ENCODE data around the gene ROR1.
"Not testable (repeated sequence)": the region's sequence is repeated elsewhere in the genome, so short reads cannot be mapped to it uniquely, and the experiment has no call there.

The ROR1 gene

DNA sequence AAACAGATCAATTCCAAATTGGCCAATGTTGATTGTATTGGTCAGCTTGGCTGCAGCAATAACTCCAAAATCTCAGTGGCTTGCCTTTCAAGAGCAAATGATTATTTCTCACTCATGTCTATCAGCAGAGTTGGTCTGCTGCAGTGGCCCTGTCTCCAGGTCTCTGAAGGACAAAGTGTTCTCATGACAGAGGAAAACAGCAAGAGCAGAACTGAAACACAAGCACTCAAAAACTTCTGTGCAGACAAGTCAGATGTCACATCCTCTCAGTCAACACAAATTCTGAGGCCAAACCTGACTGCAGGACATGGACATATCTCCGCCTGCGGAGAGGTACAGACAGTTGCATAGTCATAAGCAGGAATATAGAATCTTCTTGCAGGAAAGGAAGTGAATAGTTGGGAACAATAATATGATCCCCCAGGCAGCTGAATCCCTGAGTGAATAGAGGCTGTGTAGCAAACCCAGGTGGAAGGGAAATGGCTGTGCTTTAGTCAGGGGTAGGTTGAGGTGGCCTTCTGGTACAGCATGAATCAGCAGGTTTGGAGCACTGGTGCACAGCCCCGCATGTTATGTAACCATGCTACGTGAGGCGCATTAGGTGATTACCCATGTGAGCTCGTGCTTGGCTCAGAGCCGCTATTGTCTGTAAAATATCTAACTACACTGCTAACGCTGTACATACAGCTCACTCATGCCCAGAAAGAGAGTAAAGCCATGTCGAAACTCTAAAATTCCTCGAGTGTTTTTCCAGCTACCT lies 412.5 kb downstream of the ROR1 start:
- DNase-seq (ENCODE audit: low spot score): no peak

GRCh38 chr1:64186898-64187280 lies 413.1 kb downstream of the ROR1 start:
- DNase-seq (ENCODE audit: low spot score): no peak

DNA sequence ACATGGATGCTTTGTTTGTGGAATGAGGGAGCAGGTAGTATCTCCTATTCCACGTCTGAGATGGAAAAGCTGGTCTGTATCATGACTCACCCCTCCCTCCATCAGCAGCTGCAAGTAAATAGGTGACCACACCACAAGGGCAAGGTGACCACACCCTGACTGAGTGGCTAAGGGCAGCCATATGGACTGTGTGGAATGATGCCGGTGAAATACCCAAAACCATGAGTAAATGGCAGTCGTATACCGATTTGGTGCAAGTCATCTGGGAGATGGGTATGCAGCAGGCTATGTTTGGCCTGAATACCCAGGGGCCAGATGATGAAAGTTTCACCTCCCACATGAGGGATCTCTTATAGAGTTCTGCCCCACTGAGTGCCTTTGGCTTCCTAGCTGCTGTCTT lies 413.8 kb downstream of the ROR1 start:
- DNase-seq (ENCODE audit: low spot score): no peak

- DNase-seq (ENCODE audit: low spot score): no peak
Measured at GRCh38 chr1:64192290-64192689, 418.5 kb downstream of the ROR1 start.

DNA sequence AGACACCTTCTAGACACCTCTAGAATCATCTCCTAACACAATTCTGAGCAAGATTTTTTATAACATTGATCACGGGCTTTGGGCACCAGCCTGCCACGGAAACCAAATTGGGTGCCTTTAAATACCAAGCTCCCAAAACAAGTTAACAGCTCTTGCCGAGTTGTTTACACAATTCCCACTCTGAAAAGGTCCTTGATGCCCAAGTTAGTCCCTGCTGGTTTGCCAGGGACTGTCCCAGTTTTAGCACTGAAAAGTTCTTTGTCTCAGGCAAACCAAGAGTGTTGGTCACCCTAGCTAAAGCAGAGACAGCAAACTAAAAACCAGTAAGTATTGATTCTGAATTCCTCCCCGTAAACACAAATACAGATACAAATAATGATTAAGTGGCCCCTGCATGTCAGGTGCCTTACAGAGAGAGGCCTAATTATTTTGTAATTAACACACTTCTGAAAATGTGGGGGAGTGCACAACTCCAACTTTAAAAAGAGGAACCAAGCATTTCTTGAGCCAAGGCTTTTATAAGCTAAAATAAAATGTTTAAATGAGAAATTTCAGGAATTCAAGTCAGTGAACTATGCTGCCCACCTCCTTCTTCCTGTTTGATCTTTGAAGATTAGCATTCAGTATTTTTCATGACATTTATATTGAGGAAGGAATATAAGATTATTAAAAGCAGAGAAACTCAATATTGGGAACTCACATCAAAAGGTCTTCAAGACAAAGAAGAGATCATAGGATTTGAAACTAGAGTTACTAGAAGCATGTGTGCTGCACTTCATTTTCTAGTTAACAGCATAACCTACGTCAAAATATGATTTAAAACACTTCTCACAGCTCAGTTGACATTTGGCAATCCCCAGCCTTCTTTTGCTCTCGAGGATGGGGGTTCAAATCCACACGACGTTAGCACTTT lies 420.6 kb downstream of the ROR1 start:
- DNase-seq (ENCODE audit: low spot score): no peak

DNA sequence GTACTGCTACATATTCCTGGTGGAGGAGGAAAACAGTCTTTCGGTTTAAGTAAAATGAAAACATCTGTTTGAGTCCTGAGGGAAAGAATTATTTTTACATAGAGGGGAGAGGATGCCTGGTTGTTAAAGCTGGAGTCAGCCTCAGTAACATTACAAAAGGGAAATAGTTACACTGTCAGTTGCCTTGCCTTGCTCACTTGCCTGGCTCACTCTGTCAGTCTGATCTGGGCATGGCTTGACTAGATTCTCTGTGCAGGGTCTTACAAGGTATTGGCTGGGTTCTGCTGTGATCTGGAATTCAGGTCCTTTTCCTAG lies 421.2 kb downstream of the ROR1 start:
- no peak for DNase-seq (ENCODE audit: low spot score)

DNA sequence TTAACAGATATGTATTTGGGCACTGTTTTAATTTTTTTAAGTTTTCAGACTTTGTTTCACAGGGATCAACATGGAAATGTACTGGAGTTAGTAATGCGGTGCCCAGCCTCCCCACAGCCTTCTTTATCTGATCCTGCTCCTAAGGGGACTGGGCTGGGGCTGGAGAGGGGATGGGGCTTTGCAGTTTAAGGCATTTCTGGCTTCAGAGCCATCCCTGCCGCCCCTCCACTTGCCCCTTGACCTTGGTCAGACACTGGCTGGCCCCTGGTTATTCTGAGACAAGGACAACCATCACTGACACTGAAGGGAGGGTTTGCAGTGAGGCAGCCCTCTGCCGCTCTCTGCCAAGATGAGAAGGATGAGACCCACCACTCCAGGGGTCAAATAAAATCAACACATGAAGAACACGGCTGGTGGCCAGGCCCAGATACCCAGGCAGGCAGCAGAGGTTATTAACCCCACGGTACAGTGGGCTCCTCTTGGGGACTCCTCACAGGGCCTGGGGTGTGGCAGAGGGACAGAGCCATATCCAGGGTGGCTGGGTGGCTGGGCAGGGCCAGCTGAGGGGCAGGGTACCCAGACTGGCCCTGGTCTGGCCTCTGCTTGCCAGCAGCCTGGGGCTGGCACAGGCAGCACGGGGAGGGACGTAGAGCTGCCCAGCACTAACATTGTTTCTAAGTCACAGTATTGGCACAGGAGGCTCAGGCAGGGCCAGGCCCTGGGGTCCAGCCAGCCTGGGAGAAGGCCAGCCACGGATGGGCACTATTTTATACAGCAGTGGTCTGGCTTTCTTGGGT lies 422.5 kb downstream of the ROR1 start:
- no peak for DNase-seq (ENCODE audit: low spot score)

- no peak for DNase-seq (ENCODE audit: low spot score)
Measured at GRCh38 chr1:64197076-64197475, 423.3 kb downstream of the ROR1 start.

DNA sequence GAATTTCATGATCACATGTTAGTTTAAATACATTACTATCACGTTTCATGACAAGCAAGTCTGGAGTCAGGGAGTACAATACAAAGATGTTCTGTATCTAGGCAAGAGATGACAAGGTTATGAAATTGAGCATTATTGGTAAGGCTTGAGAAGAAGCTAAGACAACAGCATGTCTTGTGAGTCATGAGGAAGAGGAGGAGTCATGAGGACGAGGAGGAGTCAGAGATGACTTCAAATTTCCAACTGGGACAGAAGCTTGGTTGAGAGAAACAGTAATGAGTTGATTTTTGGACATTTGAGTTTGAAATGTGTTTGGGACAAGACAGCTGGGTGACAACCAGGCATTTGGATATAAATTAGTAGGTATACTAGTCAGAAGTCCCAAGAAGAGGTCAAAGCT lies 425.3 kb downstream of the ROR1 start:
- DNase-seq (ENCODE audit: low spot score): no peak

- DNase-seq (ENCODE audit: low spot score): no peak
Measured at GRCh38 chr1:64200064-64200463, 426.2 kb downstream of the ROR1 start.

- DNase-seq (ENCODE audit: low spot score): no peak
Measured at GRCh38 chr1:64203420-64203819, 429.6 kb downstream of the ROR1 start, which contains the start of gene UBE2U. UBE2U (plus strand) TSS chr1:64203623; CDS start chr1:64204051, 428 bp downstream.

DNA sequence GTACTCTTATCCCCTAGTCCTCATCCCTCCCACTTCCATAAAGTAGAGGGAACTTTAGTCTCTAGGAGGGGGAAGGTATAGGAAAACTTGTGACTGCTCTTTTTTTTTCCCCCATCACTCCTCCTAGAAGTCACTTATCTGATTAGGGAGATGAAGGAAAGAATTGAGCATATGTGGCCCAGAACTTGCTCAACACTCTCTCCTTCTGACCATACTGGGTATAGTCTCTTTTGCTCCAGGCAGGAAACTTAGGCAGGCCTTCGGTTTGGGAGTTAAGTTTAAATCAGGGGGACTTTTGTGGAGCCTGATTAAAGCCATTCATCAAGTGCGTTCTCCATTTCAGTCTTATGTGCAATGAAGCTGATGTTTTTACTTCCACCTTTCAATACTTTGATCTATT lies 435.4 kb downstream of the ROR1 start:
- DNase-seq (ENCODE audit: low spot score): no peak

GRCh38 chr1:64212031-64212430 lies 438.2 kb downstream of the ROR1 start:
- DNase-seq (ENCODE audit: low spot score): no peak

DNA sequence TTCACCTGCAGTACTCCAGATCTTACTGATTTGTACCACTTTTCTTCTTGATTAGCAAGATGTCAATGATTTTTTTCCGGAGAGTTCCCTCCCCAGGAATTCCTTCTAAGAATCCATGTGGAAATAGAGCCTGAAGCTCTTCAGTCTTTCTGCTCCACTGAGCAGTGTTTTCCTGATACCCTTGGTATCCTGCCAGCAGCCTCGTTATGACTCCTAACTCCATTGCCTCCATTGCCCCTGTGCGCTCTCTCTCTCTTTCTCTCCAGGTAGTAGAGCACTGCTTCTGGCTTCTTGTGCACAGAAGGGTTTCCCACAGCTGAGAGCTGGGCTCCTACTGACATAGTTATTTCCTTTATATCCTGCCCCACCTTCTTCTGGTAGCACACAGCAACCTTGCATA lies 441.8 kb downstream of the ROR1 start:
- DNase-seq (ENCODE audit: low spot score): no peak

DNA sequence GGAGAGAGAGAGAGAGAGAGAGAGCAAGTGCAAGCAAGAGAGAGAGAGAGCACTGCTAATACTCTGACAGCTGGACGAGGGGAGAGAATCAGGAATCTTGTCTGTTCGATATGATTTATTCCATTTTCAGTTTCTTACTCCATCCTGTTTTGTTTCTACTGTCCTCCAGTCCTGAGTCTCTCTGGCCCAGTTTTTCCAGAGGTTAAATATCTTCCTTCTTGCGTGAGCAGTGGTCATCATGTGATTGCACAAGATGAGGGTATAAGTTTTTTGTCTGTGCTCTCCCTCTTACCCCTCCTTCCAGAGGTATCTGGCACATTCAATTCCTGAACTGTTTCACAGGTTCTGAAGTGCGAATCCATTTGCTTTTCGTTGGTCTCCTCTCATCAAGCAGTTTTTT lies 446.4 kb downstream of the ROR1 start:
- no peak for DNase-seq (ENCODE audit: low spot score)

DNA sequence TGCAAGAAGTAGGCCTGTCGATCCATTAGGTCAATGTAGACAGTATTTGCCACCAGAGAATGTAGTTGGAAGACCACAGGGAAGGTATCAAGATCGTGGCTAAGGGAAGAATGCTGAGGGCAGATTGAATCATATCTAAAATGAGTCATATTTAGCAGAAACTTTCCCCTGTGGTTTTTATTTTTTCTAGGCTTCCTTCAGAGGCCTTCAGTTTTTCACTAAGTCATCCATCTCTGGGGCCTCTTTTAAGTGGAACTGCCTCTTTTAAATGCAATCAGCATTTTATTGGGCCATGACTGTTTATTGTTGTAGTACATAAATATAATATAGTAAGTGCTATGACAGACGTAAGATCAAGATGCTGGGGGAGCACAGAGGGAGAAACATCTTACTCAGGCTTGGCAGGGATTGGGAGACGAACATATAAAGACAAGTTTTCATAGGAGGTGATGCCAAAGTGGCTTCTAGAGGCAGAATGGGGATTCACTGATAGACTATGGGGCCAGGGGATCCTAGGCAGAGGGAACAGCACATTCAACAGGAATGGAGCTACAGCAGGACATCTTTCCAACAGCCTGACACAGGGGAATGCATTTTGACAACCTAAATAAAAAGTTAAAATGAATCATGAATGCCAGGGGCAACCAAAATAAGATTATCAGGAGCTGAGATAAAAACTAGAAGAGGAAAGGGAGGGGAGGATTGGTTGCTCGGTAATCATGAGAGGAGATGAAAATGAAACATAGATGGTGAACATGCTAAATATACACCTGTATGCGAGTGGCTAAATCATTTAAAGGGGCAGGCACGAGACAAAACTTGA lies 449.7 kb downstream of the ROR1 start:
- peak; percentile 50 for DNase-seq (ENCODE audit: low spot score)

DNA sequence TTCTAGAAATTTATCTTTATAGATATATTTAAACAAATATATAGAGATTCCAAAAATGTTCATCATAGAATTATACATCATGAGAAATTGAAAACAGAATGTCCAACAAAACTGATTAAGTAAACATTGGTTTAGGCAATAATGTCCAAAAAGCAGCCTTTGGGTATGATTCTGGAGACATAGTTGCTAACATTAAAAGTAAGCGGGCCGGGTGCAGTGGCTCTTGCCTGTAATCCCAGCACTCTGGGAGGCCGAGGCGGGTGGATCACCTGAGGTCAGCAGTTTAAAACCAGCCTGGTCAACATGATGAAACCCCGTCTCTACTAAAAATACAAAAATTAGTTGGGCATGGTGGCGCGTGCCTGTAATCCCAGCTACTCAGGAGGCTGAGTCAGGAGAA lies 450.4 kb downstream of the ROR1 start:
- DNase-seq (ENCODE audit: low spot score): not testable (repeated sequence)

- DNase-seq (ENCODE audit: low spot score): no peak
Measured at GRCh38 chr1:64228167-64228957, 454.5 kb downstream of the ROR1 start.

- DNase-seq (ENCODE audit: low spot score): no peak
Measured at GRCh38 chr1:64229307-64229706, 455.5 kb downstream of the ROR1 start.
